H9 (cell line): ENCODE data around the gene PGLYRP2. TPM values are rescaled to one million over a fixed set of nuclear protein-coding genes. Genes with fewer than 3 reads are reported as not detected.
"Not testable (repeated sequence)": the region's sequence is repeated elsewhere in the genome, so short reads cannot be mapped to it uniquely, and the experiment has no call there.

Source experiments
- DNase-seq: peaks from one replicate; pipeline ENCODE4 v3.0.0-alpha.2; 2017
- H2AFZ ChIP-seq: one replicate; pipeline ENCODE4 v1.6.1; 2013; ENCODE audit warnings: mild to moderate bottlenecking, low read length, control low read depth, moderate library complexity
- H2AK5ac ChIP-seq: 2 replicates; pipeline ENCODE4 v1.6.1; 2013; ENCODE audit warnings: low read length, control low read depth, mixed read lengths; ENCODE audit not compliant: insufficient read length
- H2BK120ac ChIP-seq: one replicate; pipeline ENCODE4 v1.6.1; 2013; ENCODE audit warnings: low read depth, mild to moderate bottlenecking, low read length, control low read depth, inconsistent platforms; ENCODE audit not compliant: poor library complexity, severe bottlenecking
- H2BK12ac ChIP-seq: 2 replicates; pipeline ENCODE4 v1.6.1; 2013; ENCODE audit warnings: low read length, control low read depth, mixed read lengths, low read depth; ENCODE audit not compliant: insufficient read length
- H2BK15ac ChIP-seq: 2 replicates; pipeline ENCODE4 v1.6.1; 2013; ENCODE audit warnings: low read depth, low read length, control low read depth
- H2BK20ac ChIP-seq: one replicate; pipeline ENCODE4 v1.6.1; 2013; ENCODE audit warnings: low read depth, mild to moderate bottlenecking, low read length, control low read depth, inconsistent platforms; ENCODE audit not compliant: poor library complexity, severe bottlenecking
- H2BK5ac ChIP-seq: 2 replicates; pipeline ENCODE4 v1.6.1; 2013; ENCODE audit warnings: low read length, control low read depth, mixed read lengths; ENCODE audit not compliant: insufficient read length
- H3K14ac ChIP-seq: 2 replicates; pipeline ENCODE4 v1.6.1; 2013; ENCODE audit warnings: low read length, control low read depth; ENCODE audit not compliant: insufficient read depth
- H3K18ac ChIP-seq: 2 replicates; pipeline ENCODE4 v1.6.1; 2013; ENCODE audit warnings: low read depth, mild to moderate bottlenecking, mixed read lengths, low read length, control low read depth; ENCODE audit not compliant: insufficient read length
- H3K23ac ChIP-seq: 2 replicates; pipeline ENCODE4 v1.6.1; 2013; ENCODE audit warnings: low read length, control low read depth, mixed read lengths, low read depth; ENCODE audit not compliant: insufficient read length
- H3K23me2 ChIP-seq: 2 replicates; pipeline ENCODE4 v1.6.1; 2013; ENCODE audit warnings: low read depth, mild to moderate bottlenecking, mixed read lengths, low read length, control low read depth; ENCODE audit not compliant: insufficient read length, poor library complexity, severe bottlenecking
- H3K27ac ChIP-seq: 2 replicates; pipeline ENCODE4 v1.5.1; 2013; ENCODE audit warnings: low read length, control low read depth, mixed read lengths, low read depth; ENCODE audit not compliant: insufficient read length
- H3K27me3 ChIP-seq: 2 replicates; pipeline ENCODE4 v1.6.1; 2013; ENCODE audit warnings: low read length, control low read depth, inconsistent platforms; ENCODE audit not compliant: insufficient read depth
- H3K4ac ChIP-seq: 2 replicates; pipeline ENCODE4 v1.6.1; 2013; ENCODE audit warnings: low read depth, mild to moderate bottlenecking, control low read depth, inconsistent platforms, low read length, moderate library complexity
- H3K4me1 ChIP-seq: 2 replicates; pipeline ENCODE4 v1.6.1; 2013; ENCODE audit warnings: low read length, control low read depth, inconsistent platforms; ENCODE audit not compliant: insufficient read depth
- H3K4me2 ChIP-seq: 2 replicates; pipeline ENCODE4 v1.6.1; 2013; ENCODE audit warnings: low read length, control low read depth, mixed read lengths; ENCODE audit not compliant: insufficient read length, insufficient read depth
- H3K56ac ChIP-seq: 2 replicates; pipeline ENCODE4 v1.6.1; 2013; ENCODE audit warnings: low read depth, mild to moderate bottlenecking, mixed read lengths, low read length, control low read depth; ENCODE audit not compliant: insufficient read length
- H3K79me1 ChIP-seq: 2 replicates; pipeline ENCODE4 v1.6.1; 2013; ENCODE audit warnings: low read depth, mild to moderate bottlenecking, moderate library complexity, low read length, control low read depth, inconsistent platforms; ENCODE audit not compliant: insufficient read depth, poor library complexity, severe bottlenecking
- H3K79me2 ChIP-seq: 2 replicates; pipeline ENCODE4 v1.6.1; 2013; ENCODE audit warnings: low read length, control low read depth, inconsistent platforms; ENCODE audit not compliant: insufficient read depth
- H3K9ac ChIP-seq: 2 replicates; pipeline ENCODE4 v1.6.1; 2013; ENCODE audit warnings: low read length, control low read depth, mixed read lengths; ENCODE audit not compliant: insufficient read length; ENCODE audit errors: extremely low read depth
- H3K9me3 ChIP-seq: one replicate; pipeline ENCODE4 v1.6.1; 2013; ENCODE audit warnings: low read depth, low read length, inconsistent platforms; ENCODE audit not compliant: control insufficient read depth
- H3T11ph ChIP-seq: one replicate; pipeline ENCODE4 v1.6.1; 2013; ENCODE audit warnings: mild to moderate bottlenecking, low read length, control low read depth, inconsistent platforms
- H4K20me1 ChIP-seq: one replicate; pipeline ENCODE4 v1.6.1; 2013; ENCODE audit not compliant: control insufficient read depth, insufficient read length, insufficient read depth
- H4K5ac ChIP-seq: 2 replicates; pipeline ENCODE4 v1.6.1; 2013; ENCODE audit warnings: low read depth, mild to moderate bottlenecking, mixed read lengths, low read length, control low read depth; ENCODE audit not compliant: insufficient read length
- H4K8ac ChIP-seq: replicated peaks from 2 replicates; pipeline ENCODE4 v1.6.1; 2013; ENCODE audit warnings: low read length, control low read depth, mixed read lengths, low read depth; ENCODE audit not compliant: insufficient read length
- H4K91ac ChIP-seq: 2 replicates; pipeline ENCODE4 v1.6.1; 2013; ENCODE audit warnings: low read depth, mild to moderate bottlenecking, moderate library complexity, mixed read lengths, low read length, control low read depth; ENCODE audit not compliant: insufficient read length
- H3K27ac Mint-ChIP-seq, 3 experiments: 2 replicates in 2 of 3; 3 replicates in 1 of 3; pipeline ENCODE4 v1.8.0; 2020 to 2021; ENCODE audit warnings: mixed read lengths in 3 of 3, mild to moderate bottlenecking in 1 of 3, moderate library complexity in 1 of 3
- H3K27me3 Mint-ChIP-seq: 2 replicates; pipeline ENCODE4 v1.8.0; 2021; ENCODE audit warnings: low read depth, mild to moderate bottlenecking, moderate library complexity, mixed read lengths
- H3K36me3 Mint-ChIP-seq, 3 experiments: 2 replicates in 2 of 3; 3 replicates in 1 of 3; pipeline ENCODE4 v1.8.0; 2020 to 2021; ENCODE audit warnings: low read depth in 3 of 3, mixed read lengths in 3 of 3; ENCODE audit not compliant: insufficient read depth in 1 of 3
- H3K4me1 Mint-ChIP-seq, 2 experiments: 2 replicates each; pipeline ENCODE4 v1.8.0; 2020; ENCODE audit warnings: mixed read lengths in 2 of 2
- H3K4me3 Mint-ChIP-seq, 2 experiments: 2 replicates in 1 of 2; 3 replicates in 1 of 2; pipeline ENCODE4 v1.8.0; 2020 to 2021; ENCODE audit warnings: mild to moderate bottlenecking in 2 of 2, mixed read lengths in 2 of 2, moderate library complexity in 1 of 2
- H3K9me3 Mint-ChIP-seq, 2 experiments: 2 replicates in 1 of 2; 3 replicates in 1 of 2; pipeline ENCODE4 v1.8.0; 2020; ENCODE audit warnings: mild to moderate bottlenecking in 2 of 2, mixed read lengths in 2 of 2, moderate library complexity in 1 of 2
- CTCF ChIP-seq: fragments of 200-600 bp; sonication (generic); conservative IDR thresholded peaks from 3 replicates; pipeline ENCODE4 v1.8.0; 2021; ENCODE audit warnings: antibody characterized with exemption, mild to moderate bottlenecking
- WGBS: extraction: QIAGEN DNeasy Blood & Tissue Kit; methylation state at CpG from one replicate; pipeline ENCODE4 v1.1.7; 2013; ENCODE audit warnings: missing lambda C conversion rate, low lambda C conversion rate, mixed read lengths; ENCODE audit not compliant: insufficient read length; ENCODE audit errors: extremely low coverage; 5-methylcytosine and 5-hydroxymethylcytosine counted together
- total RNA-seq: library from RNA; stranded (reverse); gene quantifications from 2 replicates; pipeline ENCODE4 v1.2.1, GENCODE V29; 2021

The PGLYRP2 gene
- total RNA-seq, 1 experiment from 2014 or later: not detected

DNA sequence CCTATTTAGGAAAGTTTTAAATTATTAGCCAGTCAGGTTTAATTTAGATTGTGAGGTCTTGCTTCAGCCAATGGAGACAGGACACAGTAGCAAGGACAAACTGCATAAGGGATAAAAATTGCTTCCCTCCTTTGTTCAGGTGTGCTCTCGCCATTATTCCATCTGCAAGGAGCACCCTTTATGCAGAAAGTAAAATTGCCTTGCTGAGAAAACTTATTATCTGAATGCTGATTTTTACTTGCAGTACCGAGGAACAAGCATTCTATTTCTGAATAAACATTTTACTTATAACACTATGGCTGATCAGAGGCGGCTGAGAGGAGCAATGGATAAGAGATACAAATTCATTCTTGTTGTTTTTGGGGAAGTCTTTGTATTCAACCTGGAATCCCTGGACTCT lies 37.1 kb upstream of the PGLYRP2 start:
- H3K4me3 Mint-ChIP-seq: no peak overlapping the region
- Histone ChIP-seq H3K9me3 (peaks cover 69% of the 10 kb centered on the region), H3K14ac (no peak overlapping the region), H2BK120ac (no peak overlapping the region), H4K20me1 (no peaks in the 10 kb centered on the region), H2AFZ (no peak overlapping the region), H4K5ac (no peak overlapping the region), H3K79me1 (no peaks in the 10 kb centered on the region), H3K27ac (no peak overlapping the region), H2AK5ac (no peak overlapping the region), H4K91ac (no peak overlapping the region), H3K4me2 (no peak overlapping the region), H4K8ac (no peak overlapping the region), H3K27me3 (no peaks in the 10 kb centered on the region), H2BK20ac (no peak overlapping the region), H2BK12ac (no peak overlapping the region), H3K18ac (no peak overlapping the region), H3K4ac (no peak overlapping the region), H3K23me2 (no peaks in the 10 kb centered on the region), H3K23ac (no peak overlapping the region), H2BK15ac (no peak overlapping the region), H3T11ph (no peak overlapping the region), H2BK5ac (no peak overlapping the region), H3K9ac (no peak overlapping the region), H3K79me2 (no peaks in the 10 kb centered on the region), H3K4me1 (no peaks in the 10 kb centered on the region), H3K56ac (no peak overlapping the region)
- H3K4me1 Mint-ChIP-seq: no peaks in the 10 kb centered on the region
- no peak for TF ChIP-seq CTCF
- H3K27me3 Mint-ChIP-seq: peaks cover 9% of the 10 kb centered on the region
- peaks cover 7 to 26% (median 13%) of the 10 kb centered on the region in 3 experiments; a peak in 6 of 7 replicates for H3K36me3 Mint-ChIP-seq
- WGBS: no CpG with 5 or more reads among the region's 3 CpGs
- H3K9me3 Mint-ChIP-seq: peaks cover 52 to 91% of the 10 kb centered on the region in 2 experiments
- H3K27ac Mint-ChIP-seq: no peak overlapping the region
- no peak for DNase-seq

DNA sequence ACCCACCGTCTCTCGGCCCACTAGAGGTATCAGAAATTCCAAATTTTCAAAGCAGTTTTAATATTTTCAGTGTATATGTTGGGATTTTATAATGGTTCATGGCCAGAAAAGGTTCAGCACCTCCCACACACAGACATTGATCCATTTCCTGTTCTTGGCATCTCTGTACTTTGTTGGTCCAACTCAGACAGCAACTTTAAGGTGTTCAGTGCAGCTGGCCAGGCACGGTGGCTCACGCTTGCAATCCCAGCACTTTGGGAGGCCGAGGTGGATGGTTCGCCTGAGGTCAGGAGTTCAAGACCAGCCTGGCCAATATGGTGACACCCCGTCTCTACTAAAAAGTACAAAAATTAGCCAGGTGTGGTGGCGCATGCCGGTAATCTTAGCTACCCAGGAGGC lies 35.9 kb upstream of the PGLYRP2 start:
- H3K79me2 ChIP-seq, H3K56ac ChIP-seq, H3K27me3 Mint-ChIP-seq, H3K4ac ChIP-seq, H2BK120ac ChIP-seq, H2AK5ac ChIP-seq, H3K9ac ChIP-seq, H4K20me1 ChIP-seq, H3K4me1 ChIP-seq, H2AFZ ChIP-seq, DNase-seq, H2BK12ac ChIP-seq, H4K8ac ChIP-seq, H3K14ac ChIP-seq, H3K23me2 ChIP-seq, H3K27ac ChIP-seq, H4K91ac ChIP-seq, H3K27me3 ChIP-seq, H2BK5ac ChIP-seq, H3K23ac ChIP-seq, H3K4me3 Mint-ChIP-seq, H3K18ac ChIP-seq, H3K79me1 ChIP-seq, H3K27ac Mint-ChIP-seq, H3K4me2 ChIP-seq, H3T11ph ChIP-seq, H2BK20ac ChIP-seq, H4K5ac ChIP-seq, H2BK15ac ChIP-seq, H3K4me1 Mint-ChIP-seq: not testable (repeated sequence)
- peaks cover 77% of the 10 kb centered on the region for H3K9me3 ChIP-seq
- WGBS: no CpG with 5 or more reads among the region's 9 CpGs
- Mint-ChIP-seq H3K9me3 (peaks cover 52 to 90% of the 10 kb centered on the region in 2 experiments), H3K36me3 (peaks cover 7 to 27% (median 13%) of the 10 kb centered on the region in 3 experiments; a peak in 6 of 7 replicates)
